ENCODE data around the gene MAVS.

The MAVS gene

DNA sequence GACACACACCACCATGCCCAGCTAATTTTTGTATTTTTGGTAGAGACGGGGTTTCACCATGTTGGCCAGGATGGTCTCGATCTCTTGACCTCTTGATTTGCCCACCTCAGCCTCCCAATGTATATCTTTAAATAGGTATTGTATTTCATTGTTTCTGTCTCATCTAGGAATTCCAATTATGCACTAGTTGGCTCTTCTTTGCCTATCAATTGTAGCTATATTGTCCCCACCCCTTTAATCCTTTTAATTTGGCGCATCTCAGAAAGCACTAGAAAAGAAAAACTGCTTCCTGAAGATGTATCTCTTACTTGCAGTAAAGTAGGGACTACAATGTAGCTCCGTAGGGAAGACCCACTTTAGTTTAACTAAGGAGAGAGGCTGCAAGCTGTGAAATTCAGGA lies 10.5 kb upstream of the MAVS start:
- TF ChIP-seq SIN3A (IDR thresholded peaks at IDR 0.05; ENCODE audit: borderline replicate concordance, insufficient read depth, low read length): no peak
- TF ChIP-seq, protein P1, sequence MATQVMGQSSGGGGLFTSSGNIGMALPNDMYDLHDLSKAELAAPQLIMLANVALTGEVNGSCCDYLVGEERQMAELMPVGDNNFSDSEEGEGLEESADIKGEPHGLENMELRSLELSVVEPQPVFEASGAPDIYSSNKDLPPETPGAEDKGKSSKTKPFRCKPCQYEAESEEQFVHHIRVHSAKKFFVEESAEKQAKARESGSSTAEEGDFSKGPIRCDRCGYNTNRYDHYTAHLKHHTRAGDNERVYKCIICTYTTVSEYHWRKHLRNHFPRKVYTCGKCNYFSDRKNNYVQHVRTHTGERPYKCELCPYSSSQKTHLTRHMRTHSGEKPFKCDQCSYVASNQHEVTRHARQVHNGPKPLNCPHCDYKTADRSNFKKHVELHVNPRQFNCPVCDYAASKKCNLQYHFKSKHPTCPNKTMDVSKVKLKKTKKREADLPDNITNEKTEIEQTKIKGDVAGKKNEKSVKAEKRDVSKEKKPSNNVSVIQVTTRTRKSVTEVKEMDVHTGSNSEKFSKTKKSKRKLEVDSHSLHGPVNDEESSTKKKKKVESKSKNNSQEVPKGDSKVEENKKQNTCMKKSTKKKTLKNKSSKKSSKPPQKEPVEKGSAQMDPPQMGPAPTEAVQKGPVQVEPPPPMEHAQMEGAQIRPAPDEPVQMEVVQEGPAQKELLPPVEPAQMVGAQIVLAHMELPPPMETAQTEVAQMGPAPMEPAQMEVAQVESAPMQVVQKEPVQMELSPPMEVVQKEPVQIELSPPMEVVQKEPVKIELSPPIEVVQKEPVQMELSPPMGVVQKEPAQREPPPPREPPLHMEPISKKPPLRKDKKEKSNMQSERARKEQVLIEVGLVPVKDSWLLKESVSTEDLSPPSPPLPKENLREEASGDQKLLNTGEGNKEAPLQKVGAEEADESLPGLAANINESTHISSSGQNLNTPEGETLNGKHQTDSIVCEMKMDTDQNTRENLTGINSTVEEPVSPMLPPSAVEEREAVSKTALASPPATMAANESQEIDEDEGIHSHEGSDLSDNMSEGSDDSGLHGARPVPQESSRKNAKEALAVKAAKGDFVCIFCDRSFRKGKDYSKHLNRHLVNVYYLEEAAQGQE (IDR thresholded peaks at IDR 0.05; ENCODE audit: insufficient read depth in 1 of 2, low read depth in 2 of 2, low read length in 2 of 2): no peak
- no peak for TF ChIP-seq POLR2AphosphoS5 (IDR thresholded peaks at IDR 0.05; ENCODE audit: low read depth, low read length)
- TF ChIP-seq TAF1 (IDR thresholded peaks at IDR 0.05; ENCODE audit: borderline replicate concordance, insufficient read depth, low read length): no peak
- TF ChIP-seq FOXP2 (optimal IDR thresholded peaks at IDR 0.05; ENCODE audit: borderline replicate concordance, extremely low read depth, extremely low read length, insufficient read depth): no peak

DNA sequence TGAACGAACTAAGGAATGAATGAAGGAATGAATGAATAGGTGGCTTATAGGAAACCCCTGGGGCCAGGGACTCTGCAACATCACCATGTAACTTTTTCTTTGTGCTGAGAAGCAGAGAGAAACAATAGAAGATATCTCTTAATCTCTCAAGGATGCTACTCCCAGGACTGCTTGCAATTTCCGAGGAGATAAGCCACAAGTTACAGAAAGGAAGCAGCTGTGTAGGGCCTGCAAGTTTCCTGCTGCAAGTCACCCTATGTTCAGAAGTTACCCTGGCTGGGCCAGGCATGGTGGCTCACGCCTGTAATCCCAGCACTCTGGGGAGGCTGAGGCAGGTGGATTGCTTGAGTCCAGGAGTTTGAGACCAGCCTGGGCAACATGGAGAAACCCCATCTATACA lies 7.3 kb upstream of the MAVS start:
- TF ChIP-seq, protein P1 (IDR thresholded peaks at IDR 0.05; ENCODE audit: insufficient read depth in 1 of 2, low read depth in 2 of 2, low read length in 2 of 2): no peak
- TF ChIP-seq TAF1 (IDR thresholded peaks at IDR 0.05; ENCODE audit: borderline replicate concordance, insufficient read depth, low read length): no peak
- no peak for TF ChIP-seq FOXP2 (optimal IDR thresholded peaks at IDR 0.05; ENCODE audit: borderline replicate concordance, extremely low read depth, extremely low read length, insufficient read depth)
- TF ChIP-seq POLR2AphosphoS5 (IDR thresholded peaks at IDR 0.05; ENCODE audit: low read depth, low read length): no peak
- no peak for TF ChIP-seq SIN3A (IDR thresholded peaks at IDR 0.05; ENCODE audit: borderline replicate concordance, insufficient read depth, low read length)

DNA sequence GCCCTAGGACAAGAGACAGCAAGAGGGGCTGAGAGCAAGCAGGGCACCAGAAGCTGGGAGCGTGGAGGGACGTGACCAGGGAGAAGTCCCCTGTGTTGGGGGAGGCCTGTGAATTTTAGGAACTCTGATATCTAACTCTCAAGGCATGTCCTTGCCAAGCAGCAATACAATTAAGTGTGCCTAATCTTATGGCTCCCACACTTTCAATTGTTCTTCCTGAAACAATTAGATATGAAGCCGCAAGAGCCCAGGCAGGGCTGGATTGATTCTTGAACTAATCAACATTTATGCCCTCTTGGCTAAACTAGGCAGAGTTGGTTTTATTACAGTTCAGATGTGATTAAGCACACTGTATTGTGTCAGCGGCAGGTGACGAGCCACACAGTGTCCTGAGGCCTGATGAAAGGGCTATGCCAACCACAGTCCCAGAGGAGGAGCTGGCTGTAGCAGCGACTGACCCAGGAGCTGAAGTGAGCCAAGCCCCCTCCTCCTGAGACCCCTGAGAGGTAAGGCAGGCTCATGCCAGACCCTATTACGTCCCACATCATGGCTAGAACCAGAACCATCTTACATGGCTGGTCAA lies 4.2 kb upstream of the MAVS start:
- TF ChIP-seq, protein P1 (IDR thresholded peaks at IDR 0.05; ENCODE audit: insufficient read depth in 1 of 2, low read depth in 2 of 2, low read length in 2 of 2): no peak
- TF ChIP-seq POLR2AphosphoS5 (IDR thresholded peaks at IDR 0.05; ENCODE audit: low read depth, low read length) (no peak), FOXP2 (optimal IDR thresholded peaks at IDR 0.05; ENCODE audit: borderline replicate concordance, extremely low read depth, extremely low read length, insufficient read depth) (no peak), SIN3A (IDR thresholded peaks at IDR 0.05; ENCODE audit: borderline replicate concordance, insufficient read depth, low read length) (no peak), TAF1 (IDR thresholded peaks at IDR 0.05; ENCODE audit: borderline replicate concordance, insufficient read depth, low read length) (no peak)

DNA sequence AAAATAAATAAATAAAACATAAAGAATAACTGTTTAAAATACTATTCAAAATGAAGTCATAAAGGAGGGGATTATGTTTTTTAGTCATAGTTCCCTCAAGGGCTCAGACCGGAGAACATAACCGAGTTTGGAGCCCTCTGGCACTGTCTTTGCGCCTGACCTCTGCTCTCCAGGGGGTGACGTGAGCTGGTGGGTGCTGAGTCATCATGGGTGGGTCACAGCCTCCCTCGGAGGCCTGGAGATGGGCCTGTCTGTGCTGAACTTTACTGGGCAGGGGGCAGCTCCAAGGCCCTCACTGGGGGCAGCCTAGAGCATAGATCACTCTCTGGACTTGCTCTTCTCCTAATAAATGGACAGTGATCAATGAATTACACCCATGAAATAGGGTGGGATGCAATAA lies 3.1 kb upstream of the MAVS start:
- no peak for TF ChIP-seq POLR2AphosphoS5 (IDR thresholded peaks at IDR 0.05; ENCODE audit: low read depth, low read length)
- TF ChIP-seq, protein P1 (IDR thresholded peaks at IDR 0.05; ENCODE audit: insufficient read depth in 1 of 2, low read depth in 2 of 2, low read length in 2 of 2): no peak
- TF ChIP-seq SIN3A (IDR thresholded peaks at IDR 0.05; ENCODE audit: borderline replicate concordance, insufficient read depth, low read length): no peak
- TF ChIP-seq FOXP2 (optimal IDR thresholded peaks at IDR 0.05; ENCODE audit: borderline replicate concordance, extremely low read depth, extremely low read length, insufficient read depth): no peak
- TF ChIP-seq TAF1 (IDR thresholded peaks at IDR 0.05; ENCODE audit: borderline replicate concordance, insufficient read depth, low read length): no peak

DNA sequence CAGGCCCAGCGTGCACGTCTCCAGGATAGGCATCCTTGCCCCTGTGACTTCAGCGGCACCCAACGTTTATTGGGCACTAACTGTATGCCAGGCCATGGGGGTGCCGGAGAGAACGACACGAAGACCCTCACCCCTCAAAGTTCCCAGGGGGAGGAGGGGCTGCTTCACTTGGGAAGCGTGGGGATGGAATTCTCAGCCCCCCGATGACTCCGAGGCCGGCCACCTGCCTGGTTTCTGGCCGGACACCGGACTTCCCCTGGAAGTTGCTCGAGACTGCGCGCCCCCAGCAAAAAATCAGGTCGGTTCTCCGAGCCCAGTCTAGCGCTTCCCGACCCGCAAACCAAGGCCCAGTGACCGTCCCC lies 275 bp upstream of the MAVS start:
- TF ChIP-seq, protein P1 (IDR thresholded peaks at IDR 0.05; ENCODE audit: insufficient read depth in 1 of 2, low read depth in 2 of 2, low read length in 2 of 2): 0 out of 4 replicates have a peak, but pooled peaks of 1 of the 2 experiments have one; percentile 7
- no peak; the same call in 1 of the 2 replicates for TF ChIP-seq SIN3A (IDR thresholded peaks at IDR 0.05; ENCODE audit: borderline replicate concordance, insufficient read depth, low read length)
- TF ChIP-seq FOXP2 (optimal IDR thresholded peaks at IDR 0.05; ENCODE audit: borderline replicate concordance, extremely low read depth, extremely low read length, insufficient read depth): no peak
